Endothelial cell of umbilical vein (primary cell): ENCODE measurements around the gene QDPR. TPM values are rescaled to one million over a fixed set of nuclear protein-coding genes. Genes with fewer than 3 reads are reported as not detected.

Source experiments
- BruUV-seq: library from RNA; stranded (reverse); fragments of 400-500 nt; replicated peaks from 2 replicates; lab custom pipeline; 2021; lab: Mats Ljungman, UMichigan
- CTCF ChIA-PET: fragments of 300-600, 350-600 bp; sonication (Branson Sonifier 250); formaldehyde crosslinking; loops from one replicate; lab custom pipeline; 2021; ENCODE audit warnings: antibody characterized with exemption, inconsistent platforms; lab: Charles Lee
- POLR2A ChIA-PET: fragments of 300-600, 350-600 bp; sonication (Branson Sonifier 250); formaldehyde crosslinking; loops from one replicate; lab custom pipeline; 2021; ENCODE audit warnings: antibody characterized with exemption, inconsistent platforms; lab: Charles Lee
- DNase-seq: peaks from one replicate; pipeline ENCODE4 v3.0.0-alpha.2; 2011; ENCODE audit warnings: low read depth, low spot score
- FAIRE-seq: peaks from 2 replicates; lab custom pipeline; 2011; peaks lifted over from hg19 to GRCh38; lab: Jason Lieb, UNC
- H2AFZ ChIP-seq: 2 replicates; pipeline ENCODE4 v1.6.0; 2012; ENCODE audit warnings: low read depth, low read length, control low read depth, inconsistent platforms
- H3K27ac ChIP-seq: 2 replicates; pipeline ENCODE4 v1.5.1; 2011; ENCODE audit warnings: low read depth, mild to moderate bottlenecking, control low read depth, low read length, moderate library complexity; ENCODE audit not compliant: insufficient read depth
- H3K27me3 ChIP-seq, 2 experiments: 2 replicates each; pipeline versions ENCODE4 v1.6.0 to v1.6.1; 2011; ENCODE audit warnings: low read length in 2 of 2, mixed read lengths in 1 of 2; ENCODE audit not compliant: control insufficient read depth in 2 of 2, insufficient read depth in 2 of 2
- H3K36me3 ChIP-seq, 2 experiments: 2 replicates in 1 of 2; 3 replicates in 1 of 2; pipeline ENCODE4 v1.5.1; 2011; ENCODE audit warnings: low read length in 2 of 2, mild to moderate bottlenecking in 1 of 2, moderate library complexity in 1 of 2; ENCODE audit not compliant: control insufficient read depth in 2 of 2, insufficient read depth in 2 of 2; ENCODE audit errors: extremely low read depth in 1 of 2
- H3K4me1 ChIP-seq: 3 replicates; pipeline ENCODE4 v1.5.1; 2011; ENCODE audit warnings: mild to moderate bottlenecking, low read length; ENCODE audit not compliant: control insufficient read depth, insufficient read depth; ENCODE audit errors: extremely low read depth
- H3K4me2 ChIP-seq: 2 replicates; pipeline ENCODE4 v1.6.1; 2011; ENCODE audit warnings: low read length, control low read depth, mixed read lengths; ENCODE audit not compliant: insufficient read depth
- H3K4me3 ChIP-seq, 3 experiments: fragments of 200-600 bp in 1 of 3; sonication (generic), shearing (Covaris generic) in 1 of 3; replicated peaks in 1 of 3; 2 replicates each; pipeline ENCODE4 v1.5.1; 2011 to 2016; ENCODE audit warnings: control low read depth in 3 of 3, low read length in 3 of 3, mild to moderate bottlenecking in 2 of 3, inconsistent platforms in 1 of 3, low read depth in 1 of 3, moderate library complexity in 1 of 3; ENCODE audit not compliant: insufficient read depth in 1 of 3
- H3K79me2 ChIP-seq: 2 replicates; pipeline ENCODE4 v1.6.0; 2012; ENCODE audit warnings: low read length, inconsistent platforms; ENCODE audit not compliant: control insufficient read depth, insufficient read depth
- H3K9ac ChIP-seq: replicated peaks from 2 replicates; pipeline ENCODE3; 2011; ENCODE audit warnings: low read length, control low read depth; ENCODE audit not compliant: insufficient read depth; ENCODE audit errors: extremely low read depth
- H3K9me1 ChIP-seq: replicated peaks from 3 replicates; pipeline ENCODE4 v1.6.0; 2011; ENCODE audit warnings: mild to moderate bottlenecking, low read length; ENCODE audit not compliant: control insufficient read depth, insufficient read depth; ENCODE audit errors: extremely low read depth
- H3K9me3 ChIP-seq: replicated peaks from 2 replicates; pipeline ENCODE4 v1.5.1; 2012; ENCODE audit warnings: low read length, inconsistent platforms; ENCODE audit not compliant: control insufficient read depth, insufficient read depth
- H4K20me1 ChIP-seq: replicated peaks from 2 replicates; pipeline ENCODE3; 2011; ENCODE audit warnings: mild to moderate bottlenecking, low read length; ENCODE audit not compliant: control insufficient read depth, insufficient read depth; ENCODE audit errors: extremely low read depth
- EZH2 ChIP-seq: IDR thresholded peaks from 2 replicates; pipeline ENCODE4 v1.6.1; 2012; ENCODE audit warnings: borderline replicate concordance, low read depth, mild to moderate bottlenecking, moderate library complexity, low read length, inconsistent platforms; ENCODE audit not compliant: severe bottlenecking
- FOS ChIP-seq: IDR thresholded peaks from 2 replicates; pipeline ENCODE4 v1.6.1; 2011; ENCODE audit warnings: mild to moderate bottlenecking, low read length, moderate library complexity, borderline replicate concordance; ENCODE audit not compliant: insufficient read depth
- GATA2 ChIP-seq: IDR thresholded peaks from 2 replicates; pipeline ENCODE4 v1.7.0; 2011; ENCODE audit warnings: low read depth, mild to moderate bottlenecking, moderate library complexity, mixed read lengths, low read length; ENCODE audit not compliant: insufficient read length, insufficient read depth
- JUN ChIP-seq: IDR thresholded peaks from 2 replicates; pipeline ENCODE4 v1.6.1; 2011; ENCODE audit warnings: borderline replicate concordance, low read depth; ENCODE audit not compliant: insufficient read length, insufficient read depth
- MYC ChIP-seq: IDR thresholded peaks from one replicate; pipeline ENCODE4 v1.6.1; 2011; ENCODE audit warnings: mild to moderate bottlenecking, low read depth, low read length
- POLR2A ChIP-seq: IDR thresholded peaks from 2 replicates; pipeline ENCODE4 v1.6.1; 2012; ENCODE audit warnings: low read depth, mild to moderate bottlenecking, control low read depth, low read length
- POLR2AphosphoS5 ChIP-seq: IDR thresholded peaks from 2 replicates; pipeline ENCODE4 v1.6.1; 2012; ENCODE audit warnings: low read depth, mild to moderate bottlenecking, control low read depth, low read length, moderate library complexity; ENCODE audit not compliant: insufficient read depth
- dilution Hi-C: fragments of 300-500 bp; cut with MboI; formaldehyde crosslinking; loops from one replicate; pipeline ENCODE4 v1.15.0; 2019; ENCODE audit warnings: low sequenced_read_pairs; ENCODE audit not compliant: extremely low pct_ligation_motif_present
- intact Hi-C: fragments of 100-400 bp; cut with micrococcal nuclease; formaldehyde crosslinking; loops from one replicate; pipeline ENCODE4 v1.10.0; 2022
- polyA plus RNA-seq, 4 experiments: library from polyadenylated mRNA; depleted of rRNA in 3 of 4; stranded (reverse) in 3 of 4; unstranded in 1 of 4; fragments of >200 nt; gene quantifications; 2 replicates each; pipeline versions ENCODE4 v1.2.1 to v1.2.3, GENCODE V29; 2011 to 2012; ENCODE audit warnings: missing spikeins in 1 of 4
- total RNA-seq: library from RNA; stranded (reverse); gene quantifications from 2 replicates; pipeline ENCODE4 v1.2.3, GENCODE V29; 2021
- TF ChIP-seq, protein P1 (sequence below): IDR thresholded peaks from 2 replicates; pipeline ENCODE4 v1.6.1; 2011; ENCODE audit not compliant: insufficient read depth, insufficient read length
- TF ChIP-seq, protein P2 (sequence below), 2 donors: IDR thresholded peaks; 1 replicate in 1 of 2; 2 replicates in 1 of 2; pipeline ENCODE4 v1.5.1; 2011; ENCODE audit warnings: low read length in 2 of 2, mild to moderate bottlenecking in 2 of 2, moderate library complexity in 2 of 2, control low read depth in 1 of 2, inconsistent platforms in 1 of 2, low read depth in 1 of 2; ENCODE audit not compliant: insufficient read depth in 1 of 2; ENCODE audit errors: extremely low read depth in 1 of 2

The QDPR gene
- total and polyA plus RNA-seq, 2 donors (not counting 3 experiments of a cell fraction or from before 2014, with no cell fraction given), result 20.5 to 20.9 TPM

DNA sequence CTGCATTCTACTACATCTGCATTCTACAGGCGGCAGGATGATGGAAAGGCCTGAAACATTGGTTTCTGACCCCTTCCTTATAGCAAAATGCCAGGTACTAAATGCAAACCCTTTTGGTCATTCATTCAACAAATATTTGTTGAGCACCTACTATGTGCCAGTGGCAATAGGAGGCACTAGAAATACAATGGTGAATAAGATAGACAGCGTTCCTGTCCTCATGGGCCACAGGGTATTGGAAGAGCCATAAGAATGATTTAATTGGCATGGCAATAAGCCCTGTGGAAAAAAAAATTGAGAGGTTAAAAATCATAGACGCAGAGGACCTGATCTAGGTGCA lies 47.8 kb upstream of the QDPR start:
- dilution Hi-C loops (no loop called here), intact Hi-C loops (no loop called here)
- CTCF ChIA-PET, result interaction anchor here (2.4 kb wide), 1 partner anchor 10 kb away, joined by 7 read pairs; no protein-coding TSS in a partner anchor

DNA sequence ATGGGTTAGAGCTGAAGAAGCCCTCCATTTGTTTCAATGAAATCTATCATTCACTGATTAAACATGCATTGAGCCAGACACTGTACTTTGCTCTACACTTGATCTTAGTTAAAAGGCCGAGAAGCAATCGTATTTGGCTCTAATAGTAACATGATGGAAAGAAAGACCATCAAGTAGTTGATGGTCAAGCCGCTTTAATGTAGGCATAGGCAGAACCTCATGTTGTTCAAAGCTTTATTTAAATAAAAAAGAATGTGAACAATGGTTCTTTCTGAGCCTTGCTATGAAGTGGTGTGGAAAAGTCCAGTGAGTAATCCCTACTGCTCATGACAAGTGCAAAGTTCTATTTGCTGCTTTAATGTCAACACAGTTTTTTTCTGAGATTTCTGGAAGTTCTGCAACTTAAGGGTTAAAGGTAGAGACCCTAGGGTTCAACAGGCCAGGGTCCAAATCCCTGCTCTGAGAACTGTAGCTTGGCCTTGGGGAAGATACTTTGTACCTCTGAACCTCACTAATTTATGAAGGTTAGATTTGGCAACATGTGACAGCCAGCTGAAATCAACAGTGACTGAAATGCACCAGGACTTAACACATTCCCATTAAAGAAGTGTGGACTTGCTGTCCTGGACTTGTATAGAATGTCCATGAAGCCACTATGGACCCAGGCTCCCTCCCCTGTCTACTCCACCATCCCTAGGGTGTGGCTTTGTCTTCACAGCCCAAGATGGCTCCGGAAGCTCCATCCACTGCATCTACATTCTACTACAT lies 47.2 kb upstream of the QDPR start:
- H3K9ac ChIP-seq, result no peak overlapping the region
- H3K9me3 ChIP-seq, result no peaks in the 10 kb centered on the region
- H3K79me2 ChIP-seq, result no peaks in the 10 kb centered on the region
- DNase-seq (no peak), FAIRE-seq (no peak)
- CTCF ChIA-PET, result interaction anchor here (2.4 kb wide), 1 partner anchor 10 kb away, joined by 7 read pairs; no protein-coding TSS in a partner anchor
- TF ChIP-seq POLR2A (no peak), MYC (no peak), POLR2AphosphoS5 (no peak), GATA2 (no peak), JUN (no peak), EZH2 (no peak), FOS (no peak)
- TF ChIP-seq, protein P1, sequence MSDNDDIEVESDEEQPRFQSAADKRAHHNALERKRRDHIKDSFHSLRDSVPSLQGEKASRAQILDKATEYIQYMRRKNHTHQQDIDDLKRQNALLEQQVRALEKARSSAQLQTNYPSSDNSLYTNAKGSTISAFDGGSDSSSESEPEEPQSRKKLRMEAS, result no peak
- TF ChIP-seq, protein P2, sequence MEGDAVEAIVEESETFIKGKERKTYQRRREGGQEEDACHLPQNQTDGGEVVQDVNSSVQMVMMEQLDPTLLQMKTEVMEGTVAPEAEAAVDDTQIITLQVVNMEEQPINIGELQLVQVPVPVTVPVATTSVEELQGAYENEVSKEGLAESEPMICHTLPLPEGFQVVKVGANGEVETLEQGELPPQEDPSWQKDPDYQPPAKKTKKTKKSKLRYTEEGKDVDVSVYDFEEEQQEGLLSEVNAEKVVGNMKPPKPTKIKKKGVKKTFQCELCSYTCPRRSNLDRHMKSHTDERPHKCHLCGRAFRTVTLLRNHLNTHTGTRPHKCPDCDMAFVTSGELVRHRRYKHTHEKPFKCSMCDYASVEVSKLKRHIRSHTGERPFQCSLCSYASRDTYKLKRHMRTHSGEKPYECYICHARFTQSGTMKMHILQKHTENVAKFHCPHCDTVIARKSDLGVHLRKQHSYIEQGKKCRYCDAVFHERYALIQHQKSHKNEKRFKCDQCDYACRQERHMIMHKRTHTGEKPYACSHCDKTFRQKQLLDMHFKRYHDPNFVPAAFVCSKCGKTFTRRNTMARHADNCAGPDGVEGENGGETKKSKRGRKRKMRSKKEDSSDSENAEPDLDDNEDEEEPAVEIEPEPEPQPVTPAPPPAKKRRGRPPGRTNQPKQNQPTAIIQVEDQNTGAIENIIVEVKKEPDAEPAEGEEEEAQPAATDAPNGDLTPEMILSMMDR (IDR thresholded peaks at IDR 0.05; ENCODE audit: extremely low read depth in 1 of 2, insufficient read depth in 1 of 2, low read depth in 1 of 2, low read length in 2 of 2), result no peak
- H3K36me3 ChIP-seq, result no peaks in the 10 kb centered on the region
- H4K20me1 ChIP-seq, result no peaks in the 10 kb centered on the region
- dilution Hi-C loops (no loop called here), intact Hi-C loops (no loop called here)
- no TSS peak for BruUV-seq
- peaks cover 7 to 8% of the 10 kb centered on the region in 2 experiments for H3K27me3 ChIP-seq
- POLR2A ChIA-PET, result no interaction called here
- H3K4me1 ChIP-seq, result no peaks in the 10 kb centered on the region
- no peak overlapping the region for H2AFZ ChIP-seq
- H3K9me1 ChIP-seq, result no peaks in the 10 kb centered on the region
- no peak overlapping the region for H3K4me3 ChIP-seq
- no peak overlapping the region for H3K4me2 ChIP-seq
- H3K27ac ChIP-seq, result no peak overlapping the region

More for the DNA sequence above, 47.8 kb upstream of the QDPR start:
- Histone ChIP-seq H3K4me2 (no peak overlapping the region), H3K27me3 (peaks cover 6% of the 10 kb centered on the region in 2 experiments), H2AFZ (no peak overlapping the region), H3K9me3 (no peaks in the 10 kb centered on the region), H3K9ac (no peak overlapping the region), H3K27ac (no peak overlapping the region), H3K36me3 (no peaks in the 10 kb centered on the region), H4K20me1 (no peaks in the 10 kb centered on the region), H3K79me2 (no peaks in the 10 kb centered on the region), H3K9me1 (no peaks in the 10 kb centered on the region), H3K4me1 (no peaks in the 10 kb centered on the region), H3K4me3 (no peak overlapping the region)
- FAIRE-seq (no peak), DNase-seq (no peak)
- POLR2A ChIA-PET, result no interaction called here
- no TSS peak for BruUV-seq
- TF ChIP-seq MYC (no peak), EZH2 (no peak), GATA2 (no peak), FOS (no peak), JUN (no peak), POLR2A (no peak), POLR2AphosphoS5 (no peak)
- TF ChIP-seq, protein P1, result no peak
